IMR-90 (cell line): ENCODE measurements around the gene KLHL33. TPM values are rescaled to one million over a fixed set of nuclear protein-coding genes. Genes with fewer than 3 reads are reported as not detected.

Source experiments
- ATAC-seq: fragments of 200-7000 bp; cut with Tn5 transposase; 2 replicates; pipeline ENCODE4 v1.9.1; 2020; ENCODE audit warnings: low read depth, mild to moderate bottlenecking, moderate library complexity
- BruUV-seq: library from RNA; stranded (reverse); fragments of 400-500 nt; replicated peaks from 2 replicates; lab custom pipeline; 2021; lab: Mats Ljungman, UMichigan
- CTCF ChIA-PET: fragments of 300-600 bp; formaldehyde crosslinking; extraction: SDS; loops from one replicate; lab custom pipeline; 2021; ENCODE audit warnings: antibody characterized with exemption; lab: Yijun Ruan, JAX
- POLR2A ChIA-PET: fragments of 300-600 bp; sonication (Branson Sonifier 250); formaldehyde crosslinking; loops from one replicate; lab custom pipeline; 2022; ENCODE audit warnings: antibody characterized with exemption; ENCODE audit not compliant: unreplicated experiment; lab: Charles Lee
- DNase-seq: peaks from one replicate; pipeline ENCODE4 v3.0.0; 2013
- H2AFZ ChIP-seq: replicated peaks from 2 replicates; pipeline ENCODE3; 2013; ENCODE audit warnings: low read length, mild to moderate bottlenecking; ENCODE audit not compliant: poor library complexity
- H2AK5ac ChIP-seq: 2 replicates; pipeline ENCODE4 v1.6.1; 2013; ENCODE audit warnings: low read depth, low read length, inconsistent platforms
- H2AK9ac ChIP-seq: replicated peaks from 2 replicates; pipeline ENCODE3; 2013; ENCODE audit warnings: mild to moderate bottlenecking, low read depth, low read length, moderate library complexity; ENCODE audit not compliant: poor library complexity
- H2BK120ac ChIP-seq: 2 replicates; pipeline ENCODE4 v1.6.1; 2013; ENCODE audit warnings: low read depth, low read length, inconsistent platforms
- H2BK15ac ChIP-seq: 3 replicates; pipeline ENCODE4 v1.6.1; 2013; ENCODE audit warnings: low read depth, low read length, inconsistent platforms
- H2BK20ac ChIP-seq: 2 replicates; pipeline ENCODE4 v1.6.1; 2013; ENCODE audit warnings: low read depth, mild to moderate bottlenecking, inconsistent platforms, low read length, moderate library complexity
- H2BK5ac ChIP-seq: 2 replicates; pipeline ENCODE4 v1.6.1; 2013; ENCODE audit warnings: mild to moderate bottlenecking, low read depth, low read length, inconsistent platforms; ENCODE audit not compliant: poor library complexity, severe bottlenecking
- H3K14ac ChIP-seq: replicated peaks from 2 replicates; pipeline ENCODE4 v1.6.1; 2013; ENCODE audit warnings: low read depth, low read length, inconsistent platforms
- H3K18ac ChIP-seq: 2 replicates; pipeline ENCODE4 v1.6.1; 2013; ENCODE audit warnings: low read depth, low read length, control low read depth
- H3K23ac ChIP-seq: 2 replicates; pipeline ENCODE4 v1.6.1; 2013; ENCODE audit warnings: low read depth, low read length, inconsistent platforms
- H3K27ac ChIP-seq: 2 replicates; pipeline ENCODE4 v1.5.1; 2013; ENCODE audit warnings: mild to moderate bottlenecking, control low read depth, low read length; ENCODE audit not compliant: insufficient read depth
- H3K27me3 ChIP-seq: 2 replicates; pipeline ENCODE4 v1.6.1; 2013; ENCODE audit warnings: low read length; ENCODE audit not compliant: control insufficient read depth, insufficient read depth
- H3K36me3 ChIP-seq: 2 replicates; pipeline ENCODE4 v1.6.1; 2013; ENCODE audit warnings: low read length, mixed read lengths; ENCODE audit not compliant: control insufficient read depth, insufficient read depth
- H3K4ac ChIP-seq: 2 replicates; pipeline ENCODE4 v1.6.1; 2013; ENCODE audit warnings: low read depth, low read length, inconsistent platforms
- H3K4me1 ChIP-seq: 2 replicates; pipeline ENCODE4 v1.6.1; 2013; ENCODE audit warnings: low read length, mixed read lengths; ENCODE audit not compliant: control insufficient read depth, insufficient read depth
- H3K4me2 ChIP-seq: 2 replicates; pipeline ENCODE4 v1.6.1; 2013; ENCODE audit warnings: low read depth, mild to moderate bottlenecking, control low read depth, low read length, moderate library complexity
- H3K4me3 ChIP-seq: 2 replicates; pipeline ENCODE4 v1.5.1; 2013; ENCODE audit warnings: low read depth, mild to moderate bottlenecking, control low read depth, low read length, moderate library complexity; ENCODE audit not compliant: insufficient read depth
- H3K56ac ChIP-seq: 2 replicates; pipeline ENCODE4 v1.6.1; 2013; ENCODE audit warnings: low read length, inconsistent platforms; ENCODE audit not compliant: insufficient read depth; ENCODE audit errors: extremely low read depth
- H3K79me1 ChIP-seq, 2 experiments: 2 replicates each; pipeline ENCODE4 v1.6.1; 2013; ENCODE audit warnings: low read length in 2 of 2, inconsistent platforms in 1 of 2, low read depth in 1 of 2
- H3K9ac ChIP-seq: 2 replicates; pipeline ENCODE4 v1.6.1; 2013; ENCODE audit warnings: low read depth, low read length, control low read depth
- H3K9me1 ChIP-seq: 2 replicates; pipeline ENCODE4 v1.6.1; 2013; ENCODE audit warnings: low read length, inconsistent platforms; ENCODE audit not compliant: insufficient read depth
- H3K9me3 ChIP-seq: 2 replicates; pipeline ENCODE4 v1.6.1; 2013; ENCODE audit warnings: low read length; ENCODE audit not compliant: control insufficient read depth, insufficient read depth
- H4K20me1 ChIP-seq: 2 replicates; pipeline ENCODE4 v1.6.1; 2013; ENCODE audit warnings: low read length, inconsistent platforms; ENCODE audit not compliant: insufficient read depth
- H4K5ac ChIP-seq: 2 replicates; pipeline ENCODE4 v1.6.1; 2013; ENCODE audit warnings: mild to moderate bottlenecking, low read depth, low read length, control low read depth
- H4K8ac ChIP-seq, 2 experiments: 2 replicates each; pipeline ENCODE4 v1.6.1; 2013; ENCODE audit warnings: low read depth in 2 of 2, low read length in 2 of 2, control low read depth in 1 of 2, inconsistent platforms in 1 of 2
- H4K91ac ChIP-seq: 2 replicates; pipeline ENCODE4 v1.6.1; 2013; ENCODE audit warnings: low read depth, low read length, inconsistent platforms; ENCODE audit not compliant: insufficient read depth
- FOS ChIP-seq: fragments of 150-350 bp; IDR thresholded peaks from 2 replicates; pipeline ENCODE4 v1.6.1; 2016; ENCODE audit warnings: low read depth, low read length
- MXI1 ChIP-seq: IDR thresholded peaks from 2 replicates; pipeline ENCODE4 v1.6.1; 2012; ENCODE audit warnings: low read depth, mild to moderate bottlenecking, low read length, moderate library complexity, borderline replicate concordance
- WGBS, 2 experiments: methylation state at CpG; one replicate each; pipeline versions ENCODE4 v1.1.5 to v1.1.7; 2013; ENCODE audit warnings: missing lambda C conversion rate in 2 of 2; ENCODE audit not compliant: insufficient read length in 1 of 2; ENCODE audit errors: extremely low coverage in 2 of 2; 5-methylcytosine and 5-hydroxymethylcytosine counted together
- dilution Hi-C: fragments of 300-500 bp; cut with HindIII; formaldehyde crosslinking; loops from one replicate; pipeline ENCODE4 v1.14.3; 2018; ENCODE audit warnings: low sequenced_read_pairs; ENCODE audit not compliant: unreplicated experiment
- in situ Hi-C: fragments of 300-500 bp; cut with MboI; formaldehyde crosslinking; loops from 3 replicates; pipeline ENCODE4 v1.14.3; 2019; ENCODE audit warnings: low sequenced_read_pairs, inconsistent platforms, mixed read lengths
- intact Hi-C: fragments of 100-400 bp; cut with micrococcal nuclease; formaldehyde crosslinking; loops from 2 replicates; pipeline ENCODE4 v1.10.0; 2022
- polyA plus RNA-seq, 3 experiments: library from polyadenylated mRNA; depleted of rRNA; stranded (reverse); fragments of >200 nt; gene quantifications; 2 replicates each; pipeline ENCODE4 v1.2.3, GENCODE V29; 2012; ENCODE audit warnings: low replicate concordance in 1 of 3
- total RNA-seq: library from RNA; depleted of rRNA; stranded (reverse); fragments of >200 nt; gene quantifications from 2 replicates; pipeline ENCODE4 v1.2.3, GENCODE V29; 2012

The KLHL33 gene
- total and polyA plus RNA-seq, 2 of the 4 experiments (the other 2 are of a cell fraction) = under 0.01 to 0.03 TPM

DNA sequence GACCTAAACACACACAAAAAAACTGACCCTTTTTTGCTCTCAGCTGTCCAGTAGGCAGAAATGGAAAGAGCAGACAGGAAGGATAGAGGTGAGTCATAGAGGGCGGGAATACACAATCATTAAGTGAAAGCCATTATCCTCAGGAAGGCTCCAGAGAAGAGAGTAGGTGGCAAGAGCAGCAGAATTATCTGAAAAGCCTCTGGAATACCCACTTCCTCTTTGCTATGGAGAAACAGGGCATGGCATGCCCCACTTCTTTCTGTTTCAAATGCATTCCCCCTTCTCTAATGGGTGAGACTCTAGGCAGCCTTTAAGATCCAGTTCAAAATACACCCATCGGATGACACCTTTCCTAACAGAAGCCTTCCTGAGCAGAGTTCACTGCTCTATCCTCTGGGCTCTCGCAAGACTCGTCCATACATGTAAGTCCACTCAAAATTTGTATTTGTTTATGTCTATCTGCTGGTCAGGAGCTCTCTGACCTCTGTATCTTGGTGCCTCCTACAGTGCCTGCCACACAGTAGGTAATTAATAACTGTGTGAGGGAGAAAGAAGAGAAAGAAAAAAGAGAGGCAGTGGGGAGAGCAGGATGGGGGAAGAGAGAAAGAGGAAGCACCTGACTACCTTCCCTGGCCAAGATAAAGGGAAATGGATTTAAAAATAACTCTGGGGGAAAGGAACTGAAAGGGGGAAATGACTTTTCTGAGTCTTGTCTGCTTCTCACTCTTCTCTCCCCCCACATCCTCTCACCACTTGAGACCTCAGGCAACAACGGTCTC lies 8.5 kb downstream of the KLHL33 start:
- in situ Hi-C loops (no loop called here), dilution Hi-C loops (no loop called here), intact Hi-C loops (no loop called here)
- H2BK20ac ChIP-seq = no peak overlapping the region
- DNase-seq (peak; percentile 71), ATAC-seq (peak; percentile 91)
- H2AK9ac ChIP-seq = no peak overlapping the region
- no peak overlapping the region for H3K56ac ChIP-seq
- H2AK5ac ChIP-seq = no peak overlapping the region; the same call in 1 of the 2 replicates
- CTCF ChIA-PET = interaction anchor here (0.6 kb wide), 1 partner anchor 85 kb away, joined by 3 read pairs; no protein-coding TSS in a partner anchor
- no peaks in the 10 kb centered on the region for H3K36me3 ChIP-seq
- H3K4me1 ChIP-seq = 0 out of 2 replicates have a peak, but pooled peaks cover 2% of the 10 kb centered on the region
- H3K79me1 ChIP-seq = no peaks in the 10 kb centered on the region
- peak overlapping the region; percentile 77; the same call in 1 of the 2 replicates for H3K4me2 ChIP-seq
- 0 out of 2 replicates have a peak overlapping the region, but pooled peaks have one; percentile 51 for H3K4ac ChIP-seq
- H3K27me3 ChIP-seq = peaks cover 1% of the 10 kb centered on the region; the same call in 1 of the 2 replicates
- no peaks in the 10 kb centered on the region for H3K9me1 ChIP-seq
- POLR2A ChIA-PET = no interaction called here
- H3K27ac ChIP-seq = no peak overlapping the region
- 80% methylated on average over 1 of the region's 5 CpGs; no CpG with 5 or more reads in 1 of the 2 experiments for WGBS, 2 experiments
- H4K5ac ChIP-seq = peak overlapping the region; percentile 1; the same call in 1 of the 2 replicates
- no peak overlapping the region for H3K9ac ChIP-seq
- peak overlapping the region; percentile 60 for H2AFZ ChIP-seq
- H4K91ac ChIP-seq = 0 out of 2 replicates have a peak overlapping the region, but pooled peaks have one; percentile 36
- no peaks in the 10 kb centered on the region for H3K9me3 ChIP-seq
- no peaks in the 10 kb centered on the region for H4K20me1 ChIP-seq
- no peak overlapping the region for H2BK120ac ChIP-seq
- H3K18ac ChIP-seq = no peak overlapping the region
- no TSS peak for BruUV-seq
- H4K8ac ChIP-seq = peak overlapping the region; percentile 30 to 83; a peak in 3 of 4 replicates
- H3K14ac ChIP-seq = 0 out of 2 replicates have a peak overlapping the region, but pooled peaks have one; percentile 72
- no peak overlapping the region for H3K23ac ChIP-seq
- TF ChIP-seq FOS = peak; percentile 34; the same call in 1 of the 2 replicates
- no peak for TF ChIP-seq MXI1
- H2BK15ac ChIP-seq = 0 out of 3 replicates have a peak overlapping the region, but pooled peaks have one; percentile 4
- no peak overlapping the region for H2BK5ac ChIP-seq
- H3K4me3 ChIP-seq = no peak overlapping the region
